SK-N-SH (cell line): ENCODE measurements around the gene MET.

Experiments
- CTCF ChIP-seq: fragments of 200-600 bp; sonication (generic); IDR thresholded peaks from 2 replicates; pipeline ENCODE4 v1.6.1; 2017; ENCODE audit warnings: antibody characterized with exemption, mild to moderate bottlenecking, moderate library complexity
- EZH2phosphoT487 ChIP-seq: fragments of 200-600 bp; sonication (generic); IDR thresholded peaks from 2 replicates; pipeline ENCODE4 v1.6.1; 2017; ENCODE audit warnings: low read depth, mixed run types, mild to moderate bottlenecking, antibody characterized with exemption, moderate library complexity, borderline replicate concordance
- FOXM1 ChIP-seq: IDR thresholded peaks from 2 replicates; pipeline ENCODE4 v1.4.0; 2012; ENCODE audit warnings: low read depth, mild to moderate bottlenecking
- IRF3 ChIP-seq: fragments of 150-350 bp; IDR thresholded peaks from 2 replicates; pipeline ENCODE4 v1.6.1; 2016; ENCODE audit warnings: mild to moderate bottlenecking, low read depth, low read length
- NFIC ChIP-seq: IDR thresholded peaks from 2 replicates; pipeline ENCODE4 v1.4.0; 2012; ENCODE audit warnings: borderline replicate concordance
- POLR2AphosphoS5 ChIP-seq: IDR thresholded peaks from 2 replicates; pipeline ENCODE4 v1.6.1; 2012; ENCODE audit warnings: low read depth, low read length
- SMC3 ChIP-seq: IDR thresholded peaks from 2 replicates; pipeline ENCODE4 v1.6.1; 2012; ENCODE audit warnings: low read depth, low read length, improper control_type of control experiment
- TAF1 ChIP-seq: IDR thresholded peaks from 2 replicates; pipeline ENCODE4 v1.6.1; 2012; ENCODE audit warnings: low read depth, mild to moderate bottlenecking, low read length, moderate library complexity, borderline replicate concordance
- TEAD4 ChIP-seq: IDR thresholded peaks from 2 replicates; pipeline ENCODE4 v1.4.0; 2012; ENCODE audit warnings: mild to moderate bottlenecking, borderline replicate concordance; ENCODE audit not compliant: insufficient read depth
- USF2 ChIP-seq: fragments of 150-350 bp; IDR thresholded peaks from 2 replicates; pipeline ENCODE4 v1.6.1; 2017; ENCODE audit warnings: antibody characterized with exemption, low read length, low read depth, borderline replicate concordance
- YY1 ChIP-seq: IDR thresholded peaks from 2 replicates; pipeline ENCODE4 v1.4.0; 2012; ENCODE audit warnings: low read depth, mild to moderate bottlenecking
- ZBTB33 ChIP-seq: IDR thresholded peaks from 2 replicates; pipeline ENCODE4 v1.4.0; 2012; ENCODE audit warnings: low read depth, borderline replicate concordance

- TF ChIP-seq CTCF: no peak
- no peak for TF ChIP-seq USF2
- no peak for TF ChIP-seq NFIC
- TF ChIP-seq YY1: no peak
- no peak for TF ChIP-seq IRF3
- no peak for TF ChIP-seq POLR2AphosphoS5
- no peak for TF ChIP-seq TEAD4
- no peak for TF ChIP-seq ZBTB33
- TF ChIP-seq SMC3: no peak
- no peak for TF ChIP-seq EZH2phosphoT487
- no peak for TF ChIP-seq TAF1
- TF ChIP-seq FOXM1: no peak
Measured at GRCh38 chr7:116661865-116662264, 10.1 kb upstream of the MET start.
